K562 (cell line): ENCODE data around the gene DOLPP1. TPM values are rescaled to one million over a fixed set of nuclear protein-coding genes. Genes with fewer than 3 reads are reported as not detected.

Experiments
- ATAC-seq: fragments of 200-7000 bp; cut with Tn5 transposase; 3 replicates; pipeline ENCODE4 v1.9.1; 2020; ENCODE audit warnings: moderate library complexity
- Bru-seq: library from RNA; stranded (reverse); fragments of 400-500 nt; gene quantifications from one replicate; lab custom pipeline; 2021; lab: Mats Ljungman, UMichigan
- BruChase-seq, 2 experiments: library from RNA; stranded (reverse); fragments of 400-500 nt; gene quantifications; one replicate each; lab custom pipeline; 2021; lab: Mats Ljungman, UMichigan
- BruUV-seq: library from RNA; stranded (reverse); fragments of 400-500 nt; replicated peaks from 2 replicates; lab custom pipeline; 2021; lab: Mats Ljungman, UMichigan
- CTCF ChIA-PET: fragments of 300-600 bp; formaldehyde crosslinking; extraction: SDS; loops from one replicate; lab custom pipeline; 2021; ENCODE audit warnings: low intra/inter-chr PET ratio; lab: Yijun Ruan, JAX
- POLR2A ChIA-PET: fragments of 300-600, 350-650 bp; sonication (Branson Sonifier 250); formaldehyde crosslinking; extraction: SDS; loops from one replicate; lab custom pipeline; 2021; ENCODE audit warnings: antibody characterized with exemption, inconsistent platforms; lab: Yijun Ruan, JAX
- DNase-seq, 4 experiments: peaks; one replicate each; pipeline versions ENCODE4 v3.0.0 to v3.0.0-alpha.2; 2011 to 2018; ENCODE audit warnings: low spot score in 3 of 4, mixed read lengths in 3 of 4; ENCODE audit errors: extremely low read depth in 1 of 4
- FAIRE-seq: peaks from 2 replicates; lab custom pipeline; 2011; peaks lifted over from hg19 to GRCh38; lab: Jason Lieb, UNC
- H2AFZ ChIP-seq: 2 replicates; pipeline ENCODE4 v1.6.0; 2011; ENCODE audit warnings: low read depth, low read length, control low read depth, inconsistent platforms
- H3K27ac ChIP-seq: fragments of 200-600 bp; 3 replicates; pipeline ENCODE4 v1.8.0; 2011; ENCODE audit warnings: low read depth, mild to moderate bottlenecking, control low read depth, inconsistent platforms, low read length, moderate library complexity, mixed read lengths; ENCODE audit errors: extremely low read depth
- H3K27me3 ChIP-seq, 2 experiments: fragments of 300-600 bp in 1 of 2; 2 replicates in 1 of 2; 3 replicates in 1 of 2; pipeline versions ENCODE4 v1.6.0 to v1.8.0; 2011; ENCODE audit warnings: inconsistent platforms in 2 of 2, low read length in 2 of 2, mild to moderate bottlenecking in 1 of 2, mixed read lengths in 1 of 2, moderate library complexity in 1 of 2; ENCODE audit not compliant: control insufficient read depth in 2 of 2, insufficient read depth in 2 of 2
- H3K36me3 ChIP-seq: fragments of 300-600 bp; 3 replicates; pipeline ENCODE4 v1.8.0; 2011; ENCODE audit warnings: mild to moderate bottlenecking, low read length, inconsistent platforms; ENCODE audit not compliant: control insufficient read depth, insufficient read depth
- H3K4me1 ChIP-seq, 2 experiments: fragments of 200-600 bp in 1 of 2; replicated peaks in 1 of 2; 2 replicates in 1 of 2; 3 replicates in 1 of 2; pipeline versions ENCODE4 v1.5.1 to v1.8.0; 2011; ENCODE audit warnings: inconsistent platforms in 2 of 2, low read length in 2 of 2, mild to moderate bottlenecking in 1 of 2, mixed read lengths in 1 of 2, moderate library complexity in 1 of 2; ENCODE audit not compliant: control insufficient read depth in 2 of 2, insufficient read depth in 2 of 2
- H3K4me2 ChIP-seq: 2 replicates; pipeline ENCODE4 v1.6.1; 2011; ENCODE audit warnings: low read length, control low read depth, inconsistent platforms, mixed read lengths; ENCODE audit not compliant: insufficient read depth
- H3K4me3 ChIP-seq: fragments of 200-600 bp; sonication (generic), shearing (Covaris generic); 2 replicates; pipeline ENCODE4 v1.5.1; 2016; ENCODE audit warnings: control low read depth, inconsistent platforms
- H3K79me2 ChIP-seq: fragments of 200-600 bp; 3 replicates; pipeline ENCODE4 v1.8.0; 2011; ENCODE audit warnings: low read length, inconsistent platforms; ENCODE audit not compliant: control insufficient read depth, insufficient read depth
- H3K9ac ChIP-seq, 2 experiments: 2 replicates each; pipeline versions ENCODE4 v1.6.0 to v1.6.1; 2011; ENCODE audit warnings: low read depth in 2 of 2, low read length in 2 of 2, control low read depth in 1 of 2, inconsistent platforms in 1 of 2, mild to moderate bottlenecking in 1 of 2, mixed read lengths in 1 of 2; ENCODE audit not compliant: insufficient read depth in 1 of 2
- H3K9me1 ChIP-seq: one replicate; pipeline ENCODE4 v1.6.0; 2011; ENCODE audit warnings: inconsistent platforms, mild to moderate bottlenecking, low read length, moderate library complexity; ENCODE audit not compliant: control insufficient read depth, insufficient read depth
- H3K9me3 ChIP-seq: replicated peaks from 2 replicates; pipeline ENCODE4 v1.5.1; 2011; ENCODE audit warnings: low read depth, low read length, inconsistent platforms; ENCODE audit not compliant: control insufficient read depth, insufficient read depth
- H4K20me1 ChIP-seq: replicated peaks from 2 replicates; pipeline ENCODE4 v1.6.1; 2011; ENCODE audit warnings: low read length, inconsistent platforms, mixed read lengths; ENCODE audit not compliant: control insufficient read depth, insufficient read depth
- HCFC1 ChIP-seq: IDR thresholded peaks from 2 replicates; pipeline ENCODE4 v1.6.1; 2012; ENCODE audit warnings: low read depth, low read length, improper control_type of control experiment
- MITF ChIP-seq: IDR thresholded peaks from 2 replicates; pipeline ENCODE4 v1.6.1; 2014; ENCODE audit warnings: antibody characterized with exemption
- PHB2 ChIP-seq: fragments of 450-650 bp; IDR thresholded peaks from 2 replicates; pipeline ENCODE4 v1.6.1; 2017; ENCODE audit warnings: low read depth
- POLR2B ChIP-seq: fragments of 450-650 bp; IDR thresholded peaks from 2 replicates; pipeline ENCODE4 v1.6.1; 2018; ENCODE audit warnings: low read depth; ENCODE audit not compliant: partially characterized antibody
- SFPQ ChIP-seq: fragments of 200-400 bp; formaldehyde crosslinking; IDR thresholded peaks from 2 replicates; pipeline ENCODE4 v1.6.1; 2017; ENCODE audit warnings: mild to moderate bottlenecking, low read depth, low read length, moderate library complexity
- SIRT6 ChIP-seq: IDR thresholded peaks from one replicate; pipeline ENCODE4 v1.6.1; 2012; ENCODE audit warnings: low read depth, mild to moderate bottlenecking, control low read depth, inconsistent platforms, low read length, moderate library complexity
- SNRNP70 ChIP-seq: fragments of 200-400 bp; formaldehyde crosslinking; optimal IDR thresholded peaks from 2 replicates; pipeline ENCODE3; 2017; ENCODE audit warnings: low read depth, low read length
- TAF1 ChIP-seq: IDR thresholded peaks from 2 replicates; pipeline ENCODE4 v1.6.1; 2011; ENCODE audit warnings: mild to moderate bottlenecking, low read length, moderate library complexity; ENCODE audit not compliant: insufficient read depth, control insufficient read depth, severe bottlenecking; ENCODE audit errors: extremely low read depth
- ZBTB9 ChIP-seq: fragments of 450-650 bp; formaldehyde crosslinking; IDR thresholded peaks from 2 replicates; pipeline ENCODE4 v1.4.0; 2020; ENCODE audit warnings: mild to moderate bottlenecking, moderate library complexity
- WGBS: fragments of 100-300 bp; shearing (Covaris generic); methylation state at CpG from one replicate; pipeline ENCODE4 v1.1.6; 2016; ENCODE audit warnings: low coverage, mixed read lengths; ENCODE audit not compliant: insufficient coverage; ENCODE audit errors: missing lambda C conversion rate; 5-methylcytosine and 5-hydroxymethylcytosine counted together
- in situ Hi-C: fragments of 300-500 bp; cut with MboI; formaldehyde crosslinking; loops from 4 replicates; pipeline ENCODE4 v1.15.0; 2018; ENCODE audit warnings: inconsistent platforms, mixed read lengths
- intact Hi-C: fragments of 100-400 bp; cut with micrococcal nuclease; formaldehyde crosslinking; loops from 2 replicates; pipeline ENCODE4 v1.14.2; 2022
- long read RNA-seq, 3 experiments: library from polyadenylated mRNA in 2 of 3; library from RNA in 1 of 3; unstranded in 2 of 3; stranded (forward) in 1 of 3; transcript quantifications; one replicate each; pipeline ENCODE4 v2.0.0, GENCODE V29; 2019 to 2022
- polyA minus RNA-seq, 3 experiments: library from RNA; depleted of rRNA, polyadenylated mRNA; stranded (reverse); fragments of >200 nt; gene quantifications; 2 replicates each; pipeline ENCODE4 v1.2.3, GENCODE V29; 2011
- polyA plus RNA-seq, 8 experiments: library from polyadenylated mRNA; depleted of rRNA in 4 of 8; stranded (reverse) in 5 of 8; unstranded in 3 of 8; fragments of >200 nt; fragmentation: Nextera tagmentation in 2 of 8; fragmentation: Illumina TruSeq in 1 of 8; extraction: Ambion mirVana in 2 of 8; extraction: Trizol in 1 of 8; gene quantifications; 2 replicates each; pipeline versions ENCODE4 v1.2.1 to v1.2.3, GENCODE V29; 2011 to 2014; ENCODE audit warnings: inconsistent platforms in 1 of 8, missing spikeins in 1 of 8
- total RNA-seq, 7 experiments: library from RNA; depleted of rRNA in 6 of 7; stranded (reverse); fragments of >200 nt in 6 of 7; fragmentation: Illumina TruSeq in 2 of 7; extraction: Trizol in 2 of 7; gene quantifications; 2 replicates each; pipeline versions ENCODE4 v1.2.1 to v1.2.3, GENCODE V29; 2011 to 2021; ENCODE audit warnings: low replicate concordance in 1 of 7

Gene DOLPP1
- total RNA-seq (2011; cell fraction: chromatin; rRNA removed; ENCODE audit: low replicate concordance) = 25.1 and 61.9 TPM in 2 replicates
- total RNA-seq (2011; cell fraction: nucleolus; rRNA removed) = 71.3 and 71.4 TPM in 2 replicates
- 60.4 and 62.9 TPM in 2 replicates for total RNA-seq (2011; cell fraction: nucleoplasm; rRNA removed)
- total RNA-seq (2014; rRNA removed) (25.2 and 28.7 TPM in 2 replicates), total RNA-seq (2014; rRNA removed; fragmentation: Illumina TruSeq; extraction: Trizol) (16.1 and 20.1 TPM in 2 replicates), total RNA-seq (2015; rRNA removed; fragmentation: Illumina TruSeq; extraction: Trizol) (29.8 and 30.5 TPM in 2 replicates), total RNA-seq (2021) (37.5 and 39.8 TPM in 2 replicates), polyA plus RNA-seq (2011; rRNA removed) (33.4 and 36.2 TPM in 2 replicates), polyA plus RNA-seq (2014; fragmentation: Illumina TruSeq; extraction: Trizol) (34.6 and 38.7 TPM in 2 replicates), polyA plus RNA-seq (2014; fragmentation: Nextera tagmentation; extraction: Ambion mirVana) (10 to 100 TPM in 1 of 2 experiments, 1 to 10 TPM in 1; 3.0 to 19.2 TPM), polyA plus RNA-seq (2014; rRNA removed) (36.5 and 40.5 TPM in 2 replicates), polyA minus RNA-seq (2011; rRNA and poly(A)+ RNA removed) (19.4 and 20.2 TPM in 2 replicates), Bru-seq, nascent RNA (percentile 75 among the genes with signal in this experiment), BruChase-seq, experiment 1, labeled RNA remaining after a 2-hour chase (percentile 68 among the genes with signal in this experiment), BruChase-seq, experiment 2, labeled RNA remaining after a 6-hour chase (percentile 78 among the genes with signal in this experiment)
- 45.2 and 65.3 TPM in 2 replicates for polyA plus RNA-seq (2011; cell fraction: cytosol; rRNA removed)
- polyA plus RNA-seq (2011; cell fraction: nucleus; rRNA removed) = 50.0 and 61.6 TPM in 2 replicates
- polyA plus RNA-seq (2012) = 21.4 and 22.1 TPM in 2 replicates
- polyA minus RNA-seq (2011; cell fraction: cytosol; rRNA and poly(A)+ RNA removed) = 11.6 and 13.9 TPM in 2 replicates
- 9.4 and 14.6 TPM in 2 replicates for polyA minus RNA-seq (2011; cell fraction: nucleus; rRNA and poly(A)+ RNA removed)
- long read RNA-seq, experiment 1, transcript DOLPP1-202 (8 exons, 2,177 nt) = major isoform, 170 of 239 reads
- long read RNA-seq, experiment 1, transcript DOLPP1-203 (7 exons, 2,037 nt) = minor isoform, 10 of 239 reads
- long read RNA-seq, experiment 1, partial matches to known transcripts = 44 of 239 reads
- long read RNA-seq, experiment 1, other reads (novel, unspliced or antisense) = 11 of 239 reads
- long read RNA-seq, experiment 2, transcript DOLPP1-202 (8 exons, 2,177 nt) = major isoform, 22 of 42 reads
- long read RNA-seq, experiment 2, partial matches to known transcripts = 17 of 42 reads
- long read RNA-seq, experiment 2, other reads (novel, unspliced or antisense) = 2 of 42 reads
- long read RNA-seq, experiment 3, transcript DOLPP1-202 (8 exons, 2,177 nt) = major isoform, 9 of 16 reads
- long read RNA-seq, experiment 3, partial matches to known transcripts = 3 of 16 reads
- long read RNA-seq, experiment 3, other reads (novel, unspliced or antisense) = 2 of 16 reads

DNA sequence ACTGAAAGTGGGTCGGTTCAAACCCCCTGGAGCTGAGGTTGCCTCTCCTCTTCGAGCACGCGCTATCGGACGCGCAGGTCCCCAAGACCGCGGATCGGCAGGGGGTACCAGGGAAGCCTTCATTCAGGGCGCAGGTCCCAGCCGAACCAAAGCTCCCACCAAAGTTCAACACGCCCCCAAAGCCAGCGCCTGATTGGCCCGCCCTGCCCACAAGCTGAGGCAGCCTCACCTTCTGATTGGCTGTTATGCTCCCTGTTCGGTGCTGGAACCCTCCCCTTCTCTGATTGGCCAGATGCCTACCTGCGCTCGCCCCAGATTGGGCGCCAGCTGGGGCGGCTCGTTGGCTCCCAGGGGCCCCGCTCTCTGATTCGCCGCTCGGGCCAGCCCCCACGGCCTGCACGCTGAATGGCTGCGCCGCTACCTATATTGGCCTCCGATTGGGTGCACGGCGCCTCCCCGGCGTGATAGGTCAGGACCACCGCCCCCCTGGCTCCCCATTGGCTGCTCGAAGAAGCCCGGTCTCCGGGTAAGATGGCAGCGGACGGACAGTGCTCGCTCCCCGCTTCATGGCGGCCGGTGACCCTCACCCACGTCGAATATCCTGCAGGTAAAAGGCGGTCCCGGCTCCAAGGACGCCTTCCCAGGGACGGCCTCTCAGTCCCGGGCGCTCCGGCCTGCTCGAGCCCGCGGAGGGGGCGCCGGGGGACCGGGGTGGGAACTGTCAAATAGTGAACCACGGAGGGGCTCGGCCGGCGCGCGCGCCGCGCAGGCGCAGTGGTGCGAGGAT lies at the start of gene DOLPP1:
Gene DOLPP1 (plus strand): TSS at position 511 of the 787 bp plus-strand sequence. CDS start 21 bp downstream, at position 532.
- FAIRE-seq (peak; percentile 99), ATAC-seq (peak; percentile 98), DNase-seq (peak; percentile 99 to 100 (median 100))
- Histone ChIP-seq H3K4me3 (peak within 1 kb of the TSS; percentile 67), H3K27ac (peak within 1 kb of the TSS; percentile 79), H3K36me3 (peaks cover 35% of the 10 kb centered on the region; the same call in 2 of the 3 replicates), H3K9me1 (no peaks in the 10 kb centered on the region), H3K4me1 (peaks cover 4 to 48% of the 10 kb centered on the region in 2 experiments; a peak in 4 of 5 replicates), H3K4me2 (peak within 1 kb of the TSS; percentile 91), H4K20me1 (no peaks in the 10 kb centered on the region; the same call in 1 of the 2 replicates), H2AFZ (peak within 1 kb of the TSS; percentile 95), H3K9me3 (no peaks in the 10 kb centered on the region), H3K9ac (peak within 1 kb of the TSS; percentile 88 to 92), H3K27me3 (no peaks in the 10 kb centered on the region), H3K79me2 (peaks cover 47% of the 10 kb centered on the region)
- 1% methylated on average over 59 of the region's 70 CpGs for WGBS
- BruUV-seq = no TSS peak
- CTCF ChIA-PET = no interaction called here
- POLR2A ChIA-PET = interaction anchor here (0.6 to 2.2 kb wide), 16 partner anchors 8 to 1211 kb away, joined by 3 to 7 read pairs (median 3); no protein-coding TSS in a partner anchor
- intact Hi-C loops = loop anchor here (5.0 kb wide), 1 partner anchor 43 kb away; the partner anchor contains the start of gene MIGA2
- in situ Hi-C loops = no loop called here
- TF ChIP-seq MITF (no peak), HCFC1 (no peak; the same call in 1 of the 2 replicates), SFPQ (no peak), SIRT6 (no peak), SNRNP70 (no peak), PHB2 (no peak), TAF1 (peak; percentile 83), ZBTB9 (CRISPR knock-in tag) (peak; percentile 66; the same call in 1 of the 2 replicates), POLR2B (peak; percentile 90)
